Activated CD4-positive, alpha-beta T cell treated with anti-CD3 and anti-CD28 coated beads, Interleukin-2, amount 50 U/mL, for 24 hours (primary cell): Measurements from ENCODE around the gene TNFRSF11A.

ENCODE experiments used
- DNase-seq, 2 donors: peaks; one replicate each; pipeline ENCODE4 v3.0.0-alpha.2; 2020; ENCODE audit warnings: low read depth in 1 of 2, low spot score in 1 of 2

Gene TNFRSF11A

DNA sequence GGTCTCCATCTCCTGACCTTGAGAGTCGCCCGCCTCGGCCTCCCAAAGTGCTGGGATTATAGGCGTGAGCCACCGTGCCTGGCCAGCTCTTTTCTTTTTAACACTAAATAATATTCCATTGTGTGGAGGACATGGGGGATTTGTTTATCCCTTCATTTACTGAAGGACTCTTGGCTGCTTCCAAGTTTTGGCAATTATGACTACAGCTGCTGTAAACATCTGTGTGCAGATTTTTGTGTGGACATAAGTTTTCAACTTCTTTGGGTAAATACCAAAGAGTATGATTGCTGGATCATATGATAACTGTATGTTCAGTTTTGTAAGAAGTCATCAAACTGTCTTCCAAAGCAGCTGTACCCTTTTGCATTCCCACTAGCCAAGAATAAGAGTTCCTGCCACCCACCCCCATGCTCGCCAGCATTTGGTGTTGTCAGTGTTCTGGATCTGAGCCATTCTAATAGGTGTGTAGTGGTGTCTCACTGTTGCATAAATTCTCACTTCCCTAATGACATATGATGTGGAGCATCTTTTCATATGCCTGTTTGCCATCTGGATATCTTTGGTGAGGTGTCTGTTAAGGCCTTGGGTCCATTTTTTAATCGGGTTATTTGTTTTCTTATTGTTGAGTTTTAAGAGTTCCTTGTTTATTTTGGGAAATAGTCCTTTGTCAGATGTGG lies 52.2 kb downstream of the TNFRSF11A start:
- DNase-seq, result no peak

DNA sequence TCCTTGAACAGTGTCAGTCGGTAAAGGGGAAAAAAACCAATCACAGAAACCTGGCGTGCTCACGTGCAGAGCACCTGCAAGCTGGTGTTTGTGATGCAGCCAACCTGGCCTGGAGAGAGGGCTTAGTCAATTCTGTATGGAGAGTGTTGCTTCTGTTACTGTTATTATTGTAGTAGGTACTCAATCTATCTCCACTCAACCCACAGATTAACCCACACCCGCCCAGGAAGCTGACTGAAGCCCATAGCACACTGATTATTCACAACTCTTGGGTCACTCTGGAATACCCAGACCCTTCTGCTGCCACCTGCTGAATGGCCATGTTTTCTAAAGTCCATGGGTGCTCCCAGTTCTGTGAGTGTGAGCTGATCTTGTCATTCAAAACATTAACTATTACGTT lies 53.9 kb downstream of the TNFRSF11A start:
- DNase-seq, result no peak

DNA sequence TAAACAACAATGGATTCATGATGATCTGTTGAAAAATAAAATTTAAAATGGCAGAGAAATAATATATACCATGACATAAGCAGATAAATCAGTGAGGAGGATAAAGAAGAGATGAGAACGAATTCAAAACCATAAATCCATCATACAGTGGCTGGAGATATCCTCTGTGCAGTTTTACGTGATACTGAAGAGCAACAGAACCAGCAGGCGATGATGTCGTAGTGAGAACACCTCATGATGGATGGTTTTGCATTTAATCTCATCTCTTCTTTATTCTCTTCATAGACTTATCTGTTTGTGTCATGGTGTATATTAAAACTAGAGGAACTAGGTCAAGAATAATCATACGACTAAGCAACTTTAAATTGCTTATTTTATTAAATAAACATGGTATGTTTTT lies 56.3 kb downstream of the TNFRSF11A start:
- DNase-seq, result no peak

DNA sequence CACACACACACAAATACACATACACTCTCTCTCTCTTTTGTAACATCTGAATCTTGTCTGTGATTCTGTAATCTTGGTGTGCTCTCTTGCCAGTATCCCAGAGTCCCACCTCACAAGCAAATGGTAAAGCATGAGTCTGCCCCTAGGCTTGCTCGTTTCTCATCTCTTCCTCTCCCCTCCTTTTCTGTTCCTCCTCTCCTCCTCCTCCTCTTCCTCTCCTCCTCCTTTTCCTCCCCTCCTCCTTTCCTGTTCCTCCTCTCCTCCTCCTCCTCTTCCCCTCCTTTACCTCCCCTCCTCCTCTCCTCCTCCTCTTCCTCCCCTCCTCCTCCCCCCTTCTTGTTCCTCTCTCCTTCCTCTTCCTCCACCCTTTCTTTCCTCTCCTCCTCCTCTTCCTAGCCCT lies 59.0 kb downstream of the TNFRSF11A start:
- DNase-seq, result no peak

GRCh38 chr18:62384610-62385097 lies 59.5 kb downstream of the TNFRSF11A start:
- no peak for DNase-seq

GRCh38 chr18:62386091-62386490 lies 61.0 kb downstream of the TNFRSF11A start:
- no peak for DNase-seq

- DNase-seq, result no peak
Observed at GRCh38 chr18:62386601-62387000, 61.5 kb downstream of the TNFRSF11A start.

DNA sequence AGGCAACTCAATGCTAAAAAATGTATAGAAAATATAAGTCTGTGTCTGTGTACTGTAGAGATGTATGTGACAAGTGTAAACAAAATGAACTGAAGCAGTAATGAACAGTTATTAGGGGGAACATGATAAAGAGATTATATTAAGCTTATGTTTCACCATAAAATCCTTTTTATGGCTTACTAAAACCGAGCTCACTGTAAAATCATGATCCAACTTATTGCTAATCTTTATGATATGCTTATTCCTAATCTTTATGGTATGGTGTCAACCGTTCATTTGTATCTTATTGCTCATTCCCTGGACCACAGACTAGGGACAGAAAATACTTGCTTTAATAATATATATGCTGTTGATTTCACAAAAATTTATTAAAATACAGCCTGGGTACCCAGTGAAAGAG lies 62.1 kb downstream of the TNFRSF11A start:
- DNase-seq, result no peak

- DNase-seq, result no peak
Observed at GRCh38 chr18:62388855-62389760, 64.0 kb downstream of the TNFRSF11A start.

DNA sequence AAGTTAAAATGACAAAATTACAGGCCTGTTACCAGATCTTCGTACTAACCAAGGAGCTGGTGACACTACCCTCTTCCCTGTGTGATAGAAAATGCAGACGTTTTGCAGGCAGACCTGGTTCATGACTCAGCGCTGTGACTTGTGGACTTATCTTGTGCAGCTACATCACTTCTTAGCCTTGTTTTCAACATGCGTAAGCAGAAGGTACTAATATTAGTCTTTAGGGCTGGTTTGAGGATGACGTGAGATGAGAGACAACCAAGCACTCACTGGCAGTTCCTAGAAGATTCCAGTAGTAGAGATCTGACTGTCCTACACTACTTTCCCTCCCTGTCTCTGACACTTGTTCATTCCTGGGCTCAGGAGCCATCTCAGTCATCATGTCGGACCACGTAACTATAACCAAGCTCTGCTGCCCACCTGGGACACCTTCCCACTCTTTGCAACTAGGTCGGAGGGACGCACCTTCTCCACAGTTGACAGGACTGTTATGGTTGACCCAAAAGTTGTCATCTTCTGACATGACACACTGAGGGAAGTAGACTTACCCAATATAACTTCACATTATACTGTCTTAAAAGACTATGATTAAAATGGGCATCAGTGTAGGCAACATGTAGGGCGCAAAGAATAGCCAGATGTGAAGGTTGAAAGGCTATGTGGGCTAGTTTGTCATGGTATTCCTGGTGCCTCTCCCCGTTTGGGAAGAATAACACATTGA lies 64.8 kb downstream of the TNFRSF11A start:
- no peak for DNase-seq

- DNase-seq, result no peak
Observed at GRCh38 chr18:62394006-62394763, 69.1 kb downstream of the TNFRSF11A start.

DNA sequence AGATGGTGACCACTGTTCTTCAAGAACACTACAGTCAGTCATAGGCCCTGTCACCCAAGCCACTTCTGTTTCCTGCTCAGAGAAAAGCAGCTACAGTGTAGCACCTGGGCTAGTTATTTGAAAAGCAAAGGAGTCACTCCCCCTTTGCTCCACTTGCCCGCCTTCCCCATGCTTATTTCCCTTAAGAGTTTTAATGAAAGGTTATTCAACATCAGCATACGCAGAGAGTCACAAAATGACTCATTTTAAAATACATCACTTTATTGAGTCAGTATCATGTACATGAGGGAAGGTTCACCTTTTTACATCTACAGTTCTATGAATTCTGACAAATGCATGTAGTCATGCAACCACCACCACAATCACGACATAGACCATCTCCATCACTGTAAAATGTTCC lies 71.3 kb downstream of the TNFRSF11A start:
- no peak for DNase-seq

- DNase-seq, result no peak
Observed at GRCh38 chr18:62396967-62397366, 71.9 kb downstream of the TNFRSF11A start.

DNA sequence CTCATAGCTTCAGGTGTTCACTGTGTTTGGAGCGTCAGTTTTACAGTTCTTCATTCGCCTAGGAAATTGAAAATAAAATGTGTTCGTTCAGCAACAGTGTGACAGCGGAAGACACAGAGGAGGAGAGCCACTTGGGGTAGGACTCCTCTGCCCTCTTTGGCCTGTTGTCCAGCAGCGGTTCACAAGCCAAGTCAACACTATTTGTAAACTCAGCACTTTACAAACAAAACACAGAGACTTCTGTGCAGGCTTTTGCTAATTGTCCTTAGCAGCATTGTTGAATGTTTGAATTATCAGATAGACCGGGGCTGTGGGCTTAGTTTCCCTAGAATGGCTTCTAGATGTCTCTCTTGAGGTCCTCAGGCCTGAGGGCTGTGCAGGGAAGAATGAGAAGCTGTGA lies 73.2 kb downstream of the TNFRSF11A start:
- DNase-seq, result no peak

DNA sequence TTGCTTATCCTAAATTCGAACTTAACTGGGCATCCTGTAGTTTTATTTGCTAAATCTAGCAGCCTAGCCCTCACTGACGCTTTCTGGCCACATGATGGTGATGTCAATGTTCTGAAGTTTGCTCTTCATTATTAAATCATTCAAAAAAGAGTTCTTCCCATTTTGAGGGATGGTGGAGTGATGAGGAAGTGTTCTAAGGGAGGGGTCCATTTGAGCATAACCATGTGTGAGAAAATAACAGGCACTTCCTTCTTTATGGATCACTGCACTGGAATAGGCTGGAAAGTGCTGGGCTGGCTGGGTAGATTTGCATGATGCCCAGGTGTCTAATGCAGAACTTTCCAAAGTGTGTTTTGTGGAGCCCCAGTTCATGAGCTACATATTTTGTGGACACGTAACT lies 74.2 kb downstream of the TNFRSF11A start:
- no peak for DNase-seq

- DNase-seq, result no peak
Observed at GRCh38 chr18:62399781-62400308, 74.7 kb downstream of the TNFRSF11A start.

- no peak for DNase-seq
Observed at GRCh38 chr18:62400916-62401315, 75.8 kb downstream of the TNFRSF11A start.

DNA sequence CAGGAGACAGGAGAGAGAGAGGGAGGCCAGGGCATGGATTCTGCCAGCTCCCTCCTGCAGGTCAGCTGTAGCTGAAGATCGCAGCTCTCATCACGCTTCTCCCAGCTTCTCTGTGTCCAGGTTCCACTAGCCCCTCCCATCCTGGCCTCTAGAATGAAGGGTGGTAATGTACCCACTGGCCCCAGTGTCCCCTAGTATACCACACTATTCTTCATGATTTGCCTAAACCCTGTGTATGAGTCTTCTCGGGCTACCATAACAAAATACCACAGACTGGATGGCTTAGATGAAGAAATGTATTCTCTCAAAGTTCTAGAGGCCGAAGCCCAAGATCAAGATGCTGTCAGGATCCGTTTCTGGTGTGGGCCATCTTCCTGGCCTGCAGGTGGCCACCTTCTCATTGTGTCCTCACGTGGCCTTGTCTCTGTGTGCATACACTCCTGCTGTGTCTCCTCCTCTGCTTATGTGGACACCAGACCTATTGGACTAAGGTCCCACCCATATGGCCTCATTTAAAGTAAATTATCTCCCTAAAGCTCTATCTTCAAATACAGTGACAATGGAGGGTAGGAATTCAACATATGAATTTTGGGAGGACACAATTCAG lies 77.3 kb downstream of the TNFRSF11A start:
- no peak for DNase-seq

GRCh38 chr18:62403120-62403519 lies 78.0 kb downstream of the TNFRSF11A start:
- no peak for DNase-seq

DNA sequence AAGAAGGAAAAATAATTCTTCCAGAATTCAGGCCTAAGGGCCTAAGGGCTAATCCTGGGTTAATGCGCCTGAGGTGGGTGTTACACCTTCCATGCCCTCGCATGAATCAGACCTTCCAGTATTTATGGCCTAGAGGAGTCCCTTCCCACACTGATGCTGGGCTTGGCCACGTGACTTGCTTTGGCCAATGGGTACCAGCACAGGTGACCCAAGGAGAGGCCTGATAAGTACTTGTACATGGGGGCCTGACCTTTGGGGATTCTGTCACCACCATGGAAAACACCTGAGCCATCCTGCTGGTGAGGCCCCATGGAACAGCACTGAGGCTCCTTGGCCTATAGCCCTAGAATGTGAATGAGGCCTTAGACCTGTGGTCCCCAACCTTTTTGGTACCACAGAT lies 79.8 kb downstream of the TNFRSF11A start:
- DNase-seq, result no peak
